ENCODE data around the gene PIGT. TPM values are rescaled to one million over a fixed set of nuclear protein-coding genes. Genes with fewer than 3 reads are reported as not detected.

The PIGT gene
- total and polyA plus RNA-seq, 2 of the 13 experiments (the other 11 are each of a cell fraction or from before 2014, with no cell fraction given) = 65.9 to 74.1 TPM

- TF ChIP-seq, protein P1, sequence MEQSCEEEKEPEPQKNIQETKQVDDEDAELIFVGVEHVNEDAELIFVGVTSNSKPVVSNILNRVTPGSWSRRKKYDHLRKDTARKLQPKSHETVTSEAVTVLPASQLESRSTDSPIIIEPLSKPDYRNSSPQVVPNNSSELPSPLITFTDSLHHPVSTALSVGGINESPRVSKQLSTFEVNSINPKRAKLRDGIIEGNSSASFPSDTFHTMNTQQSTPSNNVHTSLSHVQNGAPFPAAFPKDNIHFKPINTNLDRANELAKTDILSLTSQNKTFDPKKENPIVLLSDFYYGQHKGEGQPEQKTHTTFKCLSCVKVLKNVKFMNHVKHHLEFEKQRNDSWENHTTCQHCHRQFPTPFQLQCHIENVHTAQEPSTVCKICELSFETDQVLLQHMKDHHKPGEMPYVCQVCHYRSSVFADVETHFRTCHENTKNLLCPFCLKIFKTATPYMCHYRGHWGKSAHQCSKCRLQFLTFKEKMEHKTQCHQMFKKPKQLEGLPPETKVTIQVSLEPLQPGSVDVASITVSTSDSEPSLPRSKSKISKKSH (CRISPR knock-in tag; IDR thresholded peaks at IDR 0.05; ENCODE audit: borderline replicate concordance) = peak; percentile 40; the same call in 1 of the 2 replicates
- TF ChIP-seq FIP1L1 (IDR thresholded peaks at IDR 0.05; ENCODE audit: borderline replicate concordance, insufficient read depth, low read depth, low read length) (no peak), SP5 (CRISPR knock-in tag; IDR thresholded peaks at IDR 0.05; ENCODE audit: borderline replicate concordance, low read depth) (peak; percentile 60; the same call in 1 of the 2 replicates), CTCF (CRISPR knock-in tag; IDR thresholded peaks at IDR 0.05) (peak; percentile 98), ZBTB34 (CRISPR knock-in tag; IDR thresholded peaks at IDR 0.05) (no peak), MAX (IDR thresholded peaks at IDR 0.05) (peak; percentile 19; the same call in 1 of the 2 replicates), THYN1 (CRISPR knock-in tag; IDR thresholded peaks at IDR 0.05; ENCODE audit: borderline replicate concordance, low read depth) (no peak), KLF16 (CRISPR knock-in tag; IDR thresholded peaks at IDR 0.05) (peak in 1 of 2 experiments; percentile 61; a peak in 1 of 4 replicates), KDM3A (CRISPR knock-in tag; IDR thresholded peaks at IDR 0.05; ENCODE audit: low read depth) (peak; percentile 82; the same call in 1 of the 2 replicates), SP4 (CRISPR knock-in tag; IDR thresholded peaks at IDR 0.05) (0 out of 2 replicates have a peak, but pooled peaks have one; percentile 21), MXD1 (CRISPR knock-in tag; IDR thresholded peaks at IDR 0.05) (no peak), PLRG1 (conservative IDR thresholded peaks at IDR 0.05) (no peak), RFX3 (CRISPR knock-in tag; IDR thresholded peaks at IDR 0.05) (no peak), ZNF101 (CRISPR knock-in tag; IDR thresholded peaks at IDR 0.05; ENCODE audit: borderline replicate concordance, low read depth) (no peak), HNF1B (CRISPR knock-in tag; IDR thresholded peaks at IDR 0.05) (peak; percentile 74)
- TF ChIP-seq, protein P2, sequence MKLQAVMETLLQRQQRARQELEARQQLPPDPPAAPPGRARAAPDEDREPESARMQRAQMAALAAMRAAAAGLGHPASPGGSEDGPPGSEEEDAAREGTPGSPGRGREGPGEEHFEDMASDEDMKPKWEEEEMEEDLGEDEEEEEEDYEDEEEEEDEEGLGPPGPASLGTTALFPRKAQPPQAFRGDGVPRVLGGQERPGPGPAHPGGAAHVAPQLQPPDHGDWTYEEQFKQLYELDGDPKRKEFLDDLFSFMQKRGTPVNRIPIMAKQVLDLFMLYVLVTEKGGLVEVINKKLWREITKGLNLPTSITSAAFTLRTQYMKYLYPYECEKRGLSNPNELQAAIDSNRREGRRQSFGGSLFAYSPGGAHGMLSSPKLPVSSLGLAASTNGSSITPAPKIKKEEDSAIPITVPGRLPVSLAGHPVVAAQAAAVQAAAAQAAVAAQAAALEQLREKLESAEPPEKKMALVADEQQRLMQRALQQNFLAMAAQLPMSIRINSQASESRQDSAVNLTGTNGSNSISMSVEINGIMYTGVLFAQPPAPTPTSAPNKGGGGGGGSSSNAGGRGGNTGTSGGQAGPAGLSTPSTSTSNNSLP (IDR thresholded peaks at IDR 0.05; ENCODE audit: low read depth, low read length) = no peak
- TF ChIP-seq, protein P3, sequence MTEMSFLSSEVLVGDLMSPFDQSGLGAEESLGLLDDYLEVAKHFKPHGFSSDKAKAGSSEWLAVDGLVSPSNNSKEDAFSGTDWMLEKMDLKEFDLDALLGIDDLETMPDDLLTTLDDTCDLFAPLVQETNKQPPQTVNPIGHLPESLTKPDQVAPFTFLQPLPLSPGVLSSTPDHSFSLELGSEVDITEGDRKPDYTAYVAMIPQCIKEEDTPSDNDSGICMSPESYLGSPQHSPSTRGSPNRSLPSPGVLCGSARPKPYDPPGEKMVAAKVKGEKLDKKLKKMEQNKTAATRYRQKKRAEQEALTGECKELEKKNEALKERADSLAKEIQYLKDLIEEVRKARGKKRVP (CRISPR knock-in tag; IDR thresholded peaks at IDR 0.05) = no peak
These were observed 42.4 kb upstream of the PIGT start (continued) for GRCh38 chr20:45373353-45374100.

Measured in HepG2 (cell line).